ENCODE results near the gene XRCC4.

XRCC4 gene

DNA sequence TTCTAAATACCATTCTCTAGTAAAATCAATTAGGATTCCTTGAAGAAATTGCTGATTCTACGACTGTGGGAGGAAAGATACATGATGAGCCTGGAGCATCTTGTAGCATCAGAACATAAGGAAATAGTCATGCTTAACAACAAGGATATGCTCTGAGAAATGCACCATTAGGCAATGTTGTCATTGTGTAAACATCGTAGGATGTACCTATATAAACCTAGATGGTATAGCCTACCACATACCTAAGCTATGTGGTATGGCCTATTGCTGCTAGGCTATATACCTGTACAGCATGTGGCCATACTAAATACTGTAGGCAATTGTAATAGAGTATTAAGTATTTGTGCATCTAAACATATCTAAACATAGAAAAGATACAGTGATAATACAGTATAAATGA, 316.8 kb downstream of the XRCC4 start:
- DNase-seq = no peak

DNA sequence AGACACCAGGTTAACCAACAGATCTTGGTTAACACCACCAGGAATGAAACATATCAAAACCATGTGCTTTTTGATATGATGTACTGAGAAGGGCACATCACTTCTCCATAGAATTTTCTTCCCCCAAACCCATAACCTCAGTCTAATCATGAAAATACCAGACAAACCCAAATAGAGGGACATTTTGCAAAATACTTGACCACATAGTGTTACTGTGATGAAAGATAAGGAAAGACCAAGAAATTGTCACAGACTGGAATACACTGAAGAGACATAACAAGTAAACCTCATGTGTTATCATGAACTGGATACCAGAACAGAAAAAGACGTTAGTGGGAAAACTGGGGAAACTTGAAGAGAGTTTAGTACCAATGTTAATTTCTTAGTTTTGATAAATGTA, 319.3 kb downstream of the XRCC4 start:
- no peak for DNase-seq

DNA sequence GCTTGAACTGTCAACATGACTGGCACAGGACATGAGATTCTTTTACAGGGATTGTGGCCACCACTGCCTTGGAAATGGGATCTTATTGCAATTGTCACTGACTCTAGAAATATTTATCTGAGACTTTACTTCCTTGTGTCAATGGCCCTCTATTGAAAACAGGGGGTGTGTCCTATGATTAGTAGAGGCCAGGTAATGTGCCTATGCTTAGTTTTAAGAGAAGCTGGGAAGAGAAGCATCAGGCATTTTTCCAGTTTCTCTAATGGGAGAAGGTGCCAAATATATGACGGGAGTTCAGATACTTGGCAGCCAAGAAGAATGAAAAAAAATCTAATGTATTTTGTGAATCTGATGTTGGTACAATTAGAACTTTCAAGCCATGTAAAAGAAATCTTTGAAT, 320.3 kb downstream of the XRCC4 start:
- no peak for DNase-seq

DNA sequence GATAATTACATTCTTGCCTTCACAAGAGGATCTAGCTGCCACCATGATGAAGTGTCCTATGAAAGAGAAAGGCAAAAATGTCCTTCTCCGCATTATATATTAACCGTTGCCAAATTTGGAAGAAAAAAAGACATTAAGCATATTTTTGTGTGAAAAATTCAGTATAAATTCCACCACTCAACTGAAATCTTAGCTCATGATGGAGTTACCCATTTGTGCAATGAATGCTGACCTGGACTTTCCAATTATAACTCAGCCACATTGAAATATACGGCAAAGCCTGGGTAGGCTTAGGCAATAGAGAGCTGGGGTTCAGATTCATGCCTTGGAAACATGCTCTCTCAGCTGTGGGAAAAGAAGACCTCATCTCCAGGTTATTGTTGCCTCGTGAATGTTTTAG, 322.9 kb downstream of the XRCC4 start:
- no peak for DNase-seq

DNA sequence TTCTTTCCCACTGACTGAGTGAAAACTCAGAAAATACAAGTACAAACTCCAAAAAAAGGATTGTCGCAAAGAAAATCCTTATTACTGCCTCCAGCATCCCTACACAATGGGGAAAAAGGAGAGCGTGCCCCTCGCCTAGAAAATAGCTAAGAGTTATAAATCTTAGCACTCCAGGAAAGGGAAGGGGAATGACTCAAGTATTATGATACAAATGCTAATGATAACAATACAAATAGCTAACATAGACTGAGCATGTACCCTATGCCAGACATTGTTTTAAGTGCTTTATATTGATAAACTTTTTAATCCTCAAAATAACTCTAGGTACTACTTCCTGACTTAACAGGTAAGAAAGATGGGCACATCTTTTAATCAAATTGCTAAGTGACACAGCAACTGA, 323.4 kb downstream of the XRCC4 start:
- DNase-seq = no peak

DNA sequence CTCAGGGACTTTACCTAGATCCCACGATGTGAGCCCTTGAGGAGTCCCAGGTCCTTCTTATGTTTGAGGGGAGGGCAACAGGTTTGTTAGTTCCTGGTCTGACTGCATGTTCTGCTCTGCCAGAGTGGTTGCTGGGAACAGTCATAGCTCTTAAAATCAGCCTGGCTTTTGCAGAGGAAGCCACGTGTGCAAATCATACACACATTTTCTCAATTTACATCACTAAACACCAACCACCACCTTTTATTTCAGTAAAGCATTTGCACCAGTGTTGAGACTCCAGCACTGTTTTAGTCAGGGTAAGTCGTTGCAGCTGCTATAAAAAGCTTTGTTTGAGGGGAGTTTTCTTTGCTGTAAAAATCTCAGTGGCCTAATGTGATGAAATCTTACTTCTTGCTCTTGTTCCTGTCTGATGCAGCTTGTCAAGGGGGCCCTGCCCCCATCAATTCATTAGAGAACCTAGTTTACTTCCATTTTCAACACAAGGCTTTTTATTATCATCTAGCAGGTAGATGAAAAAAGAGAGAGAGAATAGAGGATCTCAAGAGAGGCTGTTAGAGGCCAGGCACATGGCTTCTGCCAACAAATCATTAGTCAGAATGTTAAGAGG, 323.9 kb downstream of the XRCC4 start:
- no peak for DNase-seq

DNA sequence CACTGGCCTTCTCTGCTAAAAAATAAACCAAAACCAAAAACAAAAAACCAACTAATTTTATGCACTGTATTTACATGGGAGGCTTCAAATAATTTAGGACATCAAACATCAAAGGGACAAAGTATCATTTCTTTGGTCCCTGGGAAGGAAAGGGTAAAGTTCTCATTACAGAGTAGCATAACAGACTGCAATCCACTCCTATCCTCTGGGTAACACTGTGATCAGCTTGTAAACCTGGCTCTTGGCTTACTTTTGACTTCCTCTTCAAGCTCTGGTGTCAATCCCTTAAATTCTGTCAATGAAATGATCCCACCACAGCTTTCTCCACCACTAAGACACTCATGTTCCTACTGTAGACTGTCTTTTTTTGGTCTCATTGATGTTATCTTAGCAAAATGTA, 324.4 kb downstream of the XRCC4 start:
- DNase-seq = no peak

Measured in activated CD4-positive, CD25-positive, alpha-beta regulatory T cell (primary cell).